Measurements from ENCODE around the gene ARHGEF16.

Gene ARHGEF16

DNA sequence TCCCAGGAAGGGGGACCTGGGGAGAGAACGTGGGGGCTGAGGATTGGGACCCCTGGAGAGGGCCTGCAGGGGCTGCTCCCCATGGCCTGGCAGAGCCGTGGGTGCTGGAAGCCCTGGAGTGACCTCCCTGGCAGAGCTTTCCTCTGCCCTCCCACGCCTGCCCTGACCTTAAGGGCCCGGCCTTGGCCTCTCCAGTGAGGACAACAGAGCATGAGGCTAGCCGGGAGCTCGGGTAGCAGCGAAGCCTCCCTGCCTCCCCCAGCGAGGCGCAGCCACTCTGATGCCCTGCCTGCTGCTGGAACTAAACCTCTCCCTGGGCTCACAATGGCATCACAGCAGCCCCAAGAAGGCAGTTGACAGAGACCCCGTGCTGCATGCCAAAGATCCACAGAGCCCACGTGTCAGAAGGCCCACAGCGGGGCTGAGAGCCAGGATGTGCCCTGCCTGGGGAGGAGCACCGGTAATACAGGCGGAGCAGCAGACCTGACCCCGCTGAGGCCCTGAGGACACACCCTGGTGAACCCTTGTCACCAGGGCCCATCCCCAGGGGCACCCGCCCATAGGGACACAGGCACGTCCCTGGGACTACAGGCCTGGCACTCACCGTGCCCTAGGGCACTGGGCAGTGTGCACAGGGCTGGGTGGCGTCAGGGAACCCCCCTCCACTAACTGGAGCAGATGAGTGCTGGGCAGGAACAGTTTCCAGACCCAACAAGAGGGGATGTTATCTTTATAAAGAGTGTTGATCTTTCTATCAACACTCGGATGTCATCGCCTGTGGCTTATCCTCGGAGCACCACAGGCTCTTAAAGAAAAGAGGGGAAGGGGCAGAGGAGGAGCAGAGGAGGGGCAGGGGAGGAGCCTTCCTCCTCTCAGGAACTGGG, 48.4 kb downstream of the ARHGEF16 start:
- no peak for DNase-seq (ENCODE audit: low spot score)

GRCh38 chr1:3503525-3503886, 49.0 kb downstream of the ARHGEF16 start:
- DNase-seq (ENCODE audit: low spot score): no peak

- DNase-seq (ENCODE audit: low spot score): peak; percentile 83
Measured at GRCh38 chr1:3504151-3504821, 49.8 kb downstream of the ARHGEF16 start.

- peak; percentile 16 for DNase-seq (ENCODE audit: low spot score)
Measured at GRCh38 chr1:3504822-3505153, 50.3 kb downstream of the ARHGEF16 start.

- no peak for DNase-seq (ENCODE audit: low spot score)
Measured at GRCh38 chr1:3505161-3505560, 50.7 kb downstream of the ARHGEF16 start.

- no peak for DNase-seq (ENCODE audit: low spot score)
Measured at GRCh38 chr1:3506041-3506440, 51.6 kb downstream of the ARHGEF16 start.

DNA sequence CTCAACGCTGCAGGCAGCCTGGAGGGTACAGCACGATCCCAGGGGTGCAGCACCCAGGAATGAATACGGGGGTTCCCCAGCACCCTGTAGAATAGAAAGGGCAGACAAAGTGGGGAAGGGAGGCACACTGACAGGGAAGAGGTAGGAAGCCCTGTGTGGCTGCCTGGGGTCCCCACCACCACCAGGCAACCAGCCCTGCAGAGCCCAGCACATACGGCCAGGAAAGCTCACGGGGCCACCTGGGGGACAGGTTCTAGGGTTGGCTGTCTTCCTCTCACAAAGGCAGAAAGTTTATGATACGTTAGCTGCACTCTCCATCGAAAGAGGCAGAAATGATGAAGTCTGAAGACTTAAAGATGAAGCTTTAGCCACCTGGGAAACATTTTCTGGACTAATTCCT, 52.5 kb downstream of the ARHGEF16 start:
- DNase-seq (ENCODE audit: low spot score): no peak

DNA sequence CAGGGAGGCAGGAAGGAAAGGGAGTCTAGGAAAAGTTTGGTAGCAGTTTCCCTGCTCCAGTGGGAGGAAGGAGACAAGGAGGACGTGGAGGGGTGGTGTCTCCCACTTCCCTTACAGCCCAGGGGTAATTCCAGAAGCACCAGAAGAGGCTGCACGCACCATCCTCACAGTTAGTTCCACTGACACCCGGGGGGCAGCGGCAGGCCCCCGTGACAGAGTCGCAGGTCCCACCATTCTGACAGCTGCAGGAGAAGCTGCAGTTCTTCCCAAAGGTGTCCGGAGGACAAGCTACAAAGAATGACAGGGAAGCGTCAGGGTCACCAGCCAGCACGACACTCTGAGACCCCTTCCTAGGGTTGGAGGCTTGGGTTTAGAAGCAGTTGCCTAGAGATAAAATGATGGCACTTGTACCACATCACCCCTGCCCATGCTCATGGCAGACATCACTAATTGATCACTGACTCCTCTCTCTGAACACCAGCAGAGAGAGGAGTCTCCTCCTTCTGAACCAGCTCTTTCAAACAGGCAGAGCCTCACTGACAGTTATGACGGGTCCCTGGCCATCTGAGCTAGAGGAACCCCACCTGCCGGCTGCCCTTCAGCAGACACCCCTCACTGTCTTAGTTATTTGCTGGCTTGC, 53.3 kb downstream of the ARHGEF16 start:
- DNase-seq (ENCODE audit: low spot score): no peak

GRCh38 chr1:3508757-3509415, 54.4 kb downstream of the ARHGEF16 start:
- DNase-seq (ENCODE audit: low spot score): no peak

DNA sequence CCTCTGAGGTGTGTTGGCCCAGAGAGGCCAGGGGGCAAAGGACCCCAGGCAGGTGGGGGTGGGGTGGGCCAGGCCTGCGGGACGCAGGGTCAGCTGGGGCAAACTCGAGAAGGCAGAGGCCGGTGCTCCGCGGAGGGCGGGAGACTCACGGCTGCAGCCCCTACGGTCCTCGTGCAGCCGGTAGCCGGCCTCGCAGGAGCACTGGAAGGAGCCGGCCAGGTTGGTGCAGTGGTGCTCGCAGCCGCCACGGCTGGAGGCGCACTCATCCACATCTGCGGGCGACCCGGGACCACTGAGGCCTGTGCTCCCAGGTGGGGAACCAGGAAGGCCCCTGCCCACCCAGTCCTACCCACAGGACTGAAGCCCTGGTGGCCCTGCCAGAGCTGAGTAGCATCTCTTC, 55.3 kb downstream of the ARHGEF16 start:
- no peak for DNase-seq (ENCODE audit: low spot score)

GRCh38 chr1:3510136-3510955, 55.9 kb downstream of the ARHGEF16 start:
- no peak for DNase-seq (ENCODE audit: low spot score)

- no peak for DNase-seq (ENCODE audit: low spot score)
Measured at GRCh38 chr1:3510956-3511250, 56.4 kb downstream of the ARHGEF16 start.

DNA sequence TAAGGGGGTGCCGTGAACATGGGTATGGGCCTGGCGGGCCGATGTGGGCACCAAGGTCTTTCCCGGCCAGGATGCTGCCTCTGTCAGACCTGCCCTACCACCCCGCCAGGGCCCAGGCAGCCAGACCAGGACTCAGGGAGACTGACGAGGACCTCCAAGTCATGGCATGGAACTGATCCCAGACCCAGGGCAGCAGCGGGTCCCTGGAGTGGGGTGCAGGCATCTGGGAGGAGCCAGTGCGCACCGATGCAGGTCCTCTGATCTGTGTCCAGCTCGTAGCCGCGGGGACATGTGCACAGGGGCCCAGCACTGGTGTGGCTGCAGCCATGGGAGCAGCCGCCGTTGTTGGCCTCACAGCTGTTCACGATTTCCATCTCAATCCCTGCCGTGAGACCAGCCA, 56.8 kb downstream of the ARHGEF16 start:
- DNase-seq (ENCODE audit: low spot score): no peak

- DNase-seq (ENCODE audit: low spot score): no peak
Measured at GRCh38 chr1:3511856-3512255, 57.4 kb downstream of the ARHGEF16 start.

DNA sequence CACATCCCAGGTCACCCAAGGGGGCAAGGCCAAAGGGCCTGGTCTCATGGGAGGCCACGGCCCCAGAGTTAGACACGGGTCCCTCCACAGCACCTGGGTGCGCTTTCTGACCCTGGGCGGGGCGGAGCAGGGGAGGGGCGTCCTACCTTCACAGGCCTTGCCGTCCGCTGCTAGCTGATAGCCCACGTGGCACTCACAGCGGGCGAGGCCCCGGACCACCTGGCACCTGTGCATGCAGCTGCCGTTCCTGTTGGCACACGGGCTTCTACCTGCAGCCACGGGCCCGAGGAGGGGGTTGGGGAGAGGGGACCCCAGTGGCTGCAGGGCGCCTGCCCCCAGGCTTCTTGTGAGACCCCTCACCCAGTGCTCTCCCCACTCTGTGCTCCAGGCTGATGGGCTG, 59.9 kb downstream of the ARHGEF16 start:
- DNase-seq (ENCODE audit: low spot score): no peak

GRCh38 chr1:3515272-3515671, 60.8 kb downstream of the ARHGEF16 start:
- no peak for DNase-seq (ENCODE audit: low spot score)

- DNase-seq (ENCODE audit: low spot score): no peak
Measured at GRCh38 chr1:3515774-3516480, 61.5 kb downstream of the ARHGEF16 start.

DNA sequence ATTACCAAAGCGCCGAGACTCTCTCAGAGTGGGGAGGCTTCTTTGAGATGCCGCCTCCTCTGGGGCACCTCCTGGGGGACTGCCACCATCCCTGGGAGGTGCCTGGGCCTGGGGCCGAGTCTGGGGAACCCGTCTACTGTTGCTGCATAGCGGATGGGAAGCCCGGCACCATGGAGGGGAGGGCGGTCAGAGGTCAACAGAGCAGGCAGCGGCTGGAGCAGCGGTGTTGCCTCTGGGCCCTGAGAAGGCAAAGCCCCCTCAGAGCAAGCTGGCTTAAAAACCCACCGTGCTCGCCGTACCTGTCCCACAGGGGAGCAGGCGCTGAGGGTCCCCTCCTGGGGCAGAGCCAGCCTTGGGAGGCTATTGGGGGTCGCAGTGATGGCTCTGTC, 62.0 kb downstream of the ARHGEF16 start:
- DNase-seq (ENCODE audit: low spot score): no peak

DNA sequence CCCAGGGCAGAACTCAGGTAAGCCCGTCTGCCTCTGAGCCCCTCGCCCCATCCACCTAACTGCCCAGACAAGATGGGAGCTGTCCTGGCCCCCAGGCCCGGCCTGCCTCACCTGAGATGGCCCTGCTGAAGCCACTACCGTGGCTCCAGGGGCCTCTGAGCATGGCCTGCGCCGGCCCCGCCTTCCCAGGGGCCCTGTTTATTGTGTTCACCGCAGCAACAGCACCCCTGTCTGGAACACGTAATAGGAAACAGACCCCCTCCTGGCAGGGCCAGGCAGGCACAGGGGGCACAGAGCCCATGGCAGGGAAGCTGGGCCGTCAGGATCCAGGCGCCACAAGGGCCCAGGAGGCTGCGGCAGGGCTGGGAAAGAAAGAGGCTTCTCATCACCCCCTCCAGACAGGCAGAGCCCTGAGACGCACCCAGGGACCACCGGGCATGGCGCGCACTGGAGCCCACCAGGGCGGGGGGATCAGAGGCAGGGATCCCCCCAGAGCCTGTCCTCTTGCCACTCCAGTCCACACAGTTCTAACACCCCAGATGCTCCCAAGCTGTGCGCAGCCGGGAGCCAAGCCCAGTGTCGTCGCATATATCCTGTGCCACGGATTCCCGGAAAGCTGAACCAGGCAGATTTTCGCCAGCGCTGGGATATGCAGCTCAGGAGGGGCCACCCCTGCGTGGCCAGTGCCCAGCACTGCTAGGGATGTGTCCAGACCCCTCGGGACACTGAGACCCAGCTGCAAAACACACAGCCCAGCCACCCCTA, 62.6 kb downstream of the ARHGEF16 start:
- no peak for DNase-seq (ENCODE audit: low spot score)

DNA sequence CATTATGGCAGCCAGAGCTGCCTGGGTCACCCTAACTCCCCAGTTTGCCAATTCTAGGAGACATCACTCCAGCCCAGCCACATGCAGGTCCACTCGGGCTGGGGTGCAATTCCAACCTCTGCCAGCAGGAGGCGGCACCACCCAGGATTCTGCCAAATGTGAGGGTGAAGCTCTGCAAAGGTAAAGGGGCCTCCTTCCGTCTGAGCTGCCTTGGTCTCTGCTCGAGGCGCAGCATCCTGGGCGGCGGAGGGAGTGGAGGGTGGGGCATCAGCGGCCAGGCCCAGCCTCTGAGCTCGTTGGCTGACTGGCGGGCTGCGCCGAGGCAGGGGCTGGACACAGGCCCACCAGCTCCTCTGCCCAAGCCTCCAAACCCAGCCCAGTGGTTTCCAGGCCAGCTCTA, 63.8 kb downstream of the ARHGEF16 start:
- no peak for DNase-seq (ENCODE audit: low spot score)

DNA sequence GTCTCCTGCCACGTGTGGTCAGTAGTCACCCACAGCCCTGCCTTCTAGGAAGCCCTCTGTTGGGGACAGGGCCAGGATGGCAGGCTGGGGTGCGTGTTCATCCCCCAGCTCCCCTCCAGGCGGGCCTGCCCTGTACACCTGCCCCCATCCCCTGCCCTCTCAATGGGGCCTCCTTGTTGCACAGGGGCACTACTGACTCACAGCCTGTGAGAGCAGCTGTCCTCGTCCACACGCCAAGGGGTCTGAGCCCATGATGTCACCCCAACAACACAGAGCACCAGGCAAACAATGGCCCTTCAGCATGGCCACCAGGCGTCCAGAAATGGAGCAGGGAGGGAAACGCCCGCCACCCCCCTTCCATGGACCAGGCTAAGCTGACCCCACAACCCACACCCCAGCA, 64.3 kb downstream of the ARHGEF16 start:
- no peak for DNase-seq (ENCODE audit: low spot score)
